ENCODE measurements around the gene FBLN1. TPM values are rescaled to one million over a fixed set of nuclear protein-coding genes. Genes with fewer than 3 reads are reported as not detected.

Gene FBLN1
- total RNA-seq, 1 experiment from 2014 or later = 23.4 TPM

- ChIA-PET CTCF (no interaction called here), POLR2A (no interaction called here), RAD21 (ENCODE audit: low non-redundant PET in 1 of 2, low total read pairs in 2 of 2, uncharacterized antibody in 2 of 2, unreplicated experiment in 2 of 2) (no interaction called here)
- TF ChIP-seq RAD21 (IDR thresholded peaks at IDR 0.05; ENCODE audit: low read depth) (no peak), EZH2 (IDR thresholded peaks at IDR 0.05) (no peak), EGR1 (IDR thresholded peaks at IDR 0.05; ENCODE audit: low read depth) (no peak), ZFX (IDR thresholded peaks at IDR 0.05) (no peak), YY1 (IDR thresholded peaks at IDR 0.05; ENCODE audit: extremely low read depth, insufficient replicate concordance, low read depth, low read length) (no peak), CEBPB (IDR thresholded peaks at IDR 0.05; ENCODE audit: low read depth) (no peak), REST (IDR thresholded peaks at IDR 0.05; ENCODE audit: low read depth) (no peak), ZBTB33 (IDR thresholded peaks at IDR 0.05; ENCODE audit: extremely low read depth, insufficient replicate concordance, low read length) (no peak), SRF (IDR thresholded peaks at IDR 0.05; ENCODE audit: low read depth) (no peak), MAX (IDR thresholded peaks at IDR 0.05) (no peak), POLR2AphosphoS5 (IDR thresholded peaks at IDR 0.05; ENCODE audit: low read depth, low read length) (no peak), SP1 (IDR thresholded peaks at IDR 0.05; ENCODE audit: low read depth) (no peak), POLR2A (IDR thresholded peaks at IDR 0.05; ENCODE audit: borderline replicate concordance, extremely low read depth, insufficient read depth, insufficient read length) (no peak)
- Histone ChIP-seq H3K27ac (ENCODE audit: low read depth, low read length) (no peak overlapping the region), H2AFZ (ENCODE audit: low read depth, low read length, poor library complexity, severe bottlenecking) (no peak overlapping the region), H3K4me2 (ENCODE audit: low read length) (no peak overlapping the region), H3K9me3 (ENCODE audit: control insufficient read depth in 1 of 2, insufficient read depth in 1 of 2, low read depth in 1 of 2, low read length in 2 of 2) (no peaks in the 10 kb centered on the region), H4K20me1 (ENCODE audit: insufficient read depth) (no peaks in the 10 kb centered on the region), H3K79me2 (ENCODE audit: insufficient read depth, low read length) (no peaks in the 10 kb centered on the region), H3K4me1 (ENCODE audit: control insufficient read depth in 1 of 2, insufficient read depth in 2 of 2, low read length in 2 of 2) (peaks cover 0 to 8% of the 10 kb centered on the region in 2 experiments; a peak in 3 of 4 replicates), H3K9ac (ENCODE audit: low read length) (no peak overlapping the region), H3K4me3 (replicated peaks in 1 of 2; ENCODE audit: low read depth in 1 of 2, low read length in 2 of 2) (no peak overlapping the region), H3K9me2 (ENCODE audit: insufficient read depth) (no peaks in the 10 kb centered on the region), H3K36me3 (ENCODE audit: control insufficient read depth in 1 of 2, insufficient read depth in 2 of 2, low read length in 2 of 2) (no peaks in the 10 kb centered on the region), H3K27me3 (ENCODE audit: insufficient read depth, low read length) (no peaks in the 10 kb centered on the region)
- no peak for DNase-seq (ENCODE audit: low read depth, low spot score)
- intact Hi-C loops (cut with micrococcal nuclease) = no loop called here
- ATAC-seq = no peak
- no TSS peak for BruUV-seq (replicated peaks)
Observed at GRCh38 chr22:45505991-45506747, 3.5 kb downstream of the FBLN1 start.

All from HCT116 (cell line).